Gastroesophageal sphincter (tissue), 4 donors: ENCODE results near the gene POU2AF2. TPM values are rescaled to one million over a fixed set of nuclear protein-coding genes. Genes with fewer than 3 reads are reported as not detected.

Source experiments
- ATAC-seq: fragments of 150-250 bp; one replicate; pipeline ENCODE4 v1.9.1; 2016; ENCODE audit warnings: mild to moderate bottlenecking, moderate library complexity
- H3K27ac ChIP-seq, 4 donors: fragments of 200-600 bp; sonication (generic) in 3 of 4; 1 replicate in 3 of 4; 2 replicates in 1 of 4; pipeline ENCODE4 v1.5.1; 2016 to 2019
- H3K27me3 ChIP-seq: fragments of 200-600 bp; sonication (generic); one replicate; pipeline ENCODE4 v1.5.1; 2019
- H3K36me3 ChIP-seq, 2 donors: fragments of 200-600 bp; sonication (generic); one replicate each; pipeline ENCODE4 v1.5.1; 2019; ENCODE audit warnings: control low read depth in 1 of 2
- H3K4me1 ChIP-seq, 3 donors: fragments of 200-600 bp; sonication (generic); 1 replicate in 2 of 3; 2 replicates in 1 of 3; pipeline ENCODE4 v1.5.1; 2016 to 2019; ENCODE audit warnings: control low read depth in 2 of 3
- H3K4me3 ChIP-seq, 2 donors: fragments of 200-600 bp; sonication (generic); one replicate each; pipeline ENCODE4 v1.5.1; 2019; ENCODE audit warnings: mild to moderate bottlenecking in 1 of 2, moderate library complexity in 1 of 2
- H3K9me3 ChIP-seq, 3 donors: fragments of 200-600 bp; sonication (generic); one replicate each; pipeline ENCODE4 v1.5.1; 2017 to 2019; ENCODE audit warnings: control low read depth in 2 of 3
- EP300 ChIP-seq: sonication (generic); formaldehyde crosslinking; IDR thresholded peaks from one replicate; pipeline ENCODE4 v1.6.1; 2017; ENCODE audit warnings: antibody characterized with exemption, mild to moderate bottlenecking
- POLR2A ChIP-seq, 2 donors: fragments of 450-650 bp; IDR thresholded peaks; one replicate each; pipeline ENCODE4 v1.6.1; 2017; ENCODE audit warnings: antibody characterized with exemption in 2 of 2, mild to moderate bottlenecking in 2 of 2, moderate library complexity in 1 of 2
- POLR2AphosphoS5 ChIP-seq: sonication (generic); formaldehyde crosslinking; IDR thresholded peaks from one replicate; pipeline ENCODE4 v1.6.1; 2017; ENCODE audit warnings: antibody characterized with exemption
- WGBS, 2 donors: methylation state at CpG; one replicate each; pipeline ENCODE4 v1.1.5; 2018; ENCODE audit warnings: low coverage in 1 of 2; 5-methylcytosine and 5-hydroxymethylcytosine counted together
- total RNA-seq, 4 donors: library from RNA; depleted of rRNA; stranded (reverse); fragments of >200 nt; gene quantifications; one replicate each; pipeline ENCODE4 v1.1.0, GENCODE V29; 2016
- TF ChIP-seq, protein P1 (sequence below), 4 experiments: fragments of 200-600 bp in 2 of 4; fragments of 450-650 bp in 2 of 4; sonication (generic) in 1 of 4; IDR thresholded peaks; one replicate each; pipeline ENCODE4 v1.5.1; 2017 to 2019; ENCODE audit warnings: antibody characterized with exemption in 4 of 4, mild to moderate bottlenecking in 2 of 4, moderate library complexity in 2 of 4

Gene POU2AF2
- total RNA-seq, 4 donors from 2014 or later, result 0.59 to 0.81 TPM; not detected in 2

DNA sequence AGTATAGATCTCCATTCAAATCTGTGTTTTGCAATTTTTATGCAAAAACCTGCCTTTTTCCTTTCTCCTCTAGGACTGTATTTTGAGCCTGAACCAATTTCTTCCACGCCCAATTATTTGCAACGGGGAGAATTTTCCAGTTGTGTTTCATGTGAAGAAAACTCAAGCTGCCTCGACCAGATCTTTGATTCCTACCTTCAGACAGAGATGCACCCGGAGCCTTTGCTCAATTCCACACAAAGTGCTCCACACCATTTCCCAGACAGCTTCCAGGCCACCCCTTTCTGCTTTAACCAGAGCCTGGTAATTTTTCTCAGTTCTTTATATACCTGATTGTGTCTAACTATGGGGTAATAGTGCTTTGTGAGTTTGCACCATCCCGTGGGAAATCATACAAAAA, 60.8 kb downstream of the POU2AF2 start:
- Histone ChIP-seq H3K4me1 (peaks cover 0 to 22% (median 3%) of the 10 kb centered on the region in 3 donors), H3K36me3 (no peaks in the 10 kb centered on the region), H3K9me3 (no peaks in the 10 kb centered on the region), H3K27ac (no peak overlapping the region), H3K4me3 (no peak overlapping the region), H3K27me3 (no peaks in the 10 kb centered on the region)
- no peak for ATAC-seq
- 67 to 90% methylated on average over 1 to 5 of the region's 5 CpGs for WGBS, 2 donors
- TF ChIP-seq, protein P1, sequence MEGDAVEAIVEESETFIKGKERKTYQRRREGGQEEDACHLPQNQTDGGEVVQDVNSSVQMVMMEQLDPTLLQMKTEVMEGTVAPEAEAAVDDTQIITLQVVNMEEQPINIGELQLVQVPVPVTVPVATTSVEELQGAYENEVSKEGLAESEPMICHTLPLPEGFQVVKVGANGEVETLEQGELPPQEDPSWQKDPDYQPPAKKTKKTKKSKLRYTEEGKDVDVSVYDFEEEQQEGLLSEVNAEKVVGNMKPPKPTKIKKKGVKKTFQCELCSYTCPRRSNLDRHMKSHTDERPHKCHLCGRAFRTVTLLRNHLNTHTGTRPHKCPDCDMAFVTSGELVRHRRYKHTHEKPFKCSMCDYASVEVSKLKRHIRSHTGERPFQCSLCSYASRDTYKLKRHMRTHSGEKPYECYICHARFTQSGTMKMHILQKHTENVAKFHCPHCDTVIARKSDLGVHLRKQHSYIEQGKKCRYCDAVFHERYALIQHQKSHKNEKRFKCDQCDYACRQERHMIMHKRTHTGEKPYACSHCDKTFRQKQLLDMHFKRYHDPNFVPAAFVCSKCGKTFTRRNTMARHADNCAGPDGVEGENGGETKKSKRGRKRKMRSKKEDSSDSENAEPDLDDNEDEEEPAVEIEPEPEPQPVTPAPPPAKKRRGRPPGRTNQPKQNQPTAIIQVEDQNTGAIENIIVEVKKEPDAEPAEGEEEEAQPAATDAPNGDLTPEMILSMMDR (IDR thresholded peaks at IDR 0.05), result no peak
- TF ChIP-seq EP300 (no peak), POLR2AphosphoS5 (no peak), POLR2A (IDR thresholded peaks at IDR 0.05) (no peak)

DNA sequence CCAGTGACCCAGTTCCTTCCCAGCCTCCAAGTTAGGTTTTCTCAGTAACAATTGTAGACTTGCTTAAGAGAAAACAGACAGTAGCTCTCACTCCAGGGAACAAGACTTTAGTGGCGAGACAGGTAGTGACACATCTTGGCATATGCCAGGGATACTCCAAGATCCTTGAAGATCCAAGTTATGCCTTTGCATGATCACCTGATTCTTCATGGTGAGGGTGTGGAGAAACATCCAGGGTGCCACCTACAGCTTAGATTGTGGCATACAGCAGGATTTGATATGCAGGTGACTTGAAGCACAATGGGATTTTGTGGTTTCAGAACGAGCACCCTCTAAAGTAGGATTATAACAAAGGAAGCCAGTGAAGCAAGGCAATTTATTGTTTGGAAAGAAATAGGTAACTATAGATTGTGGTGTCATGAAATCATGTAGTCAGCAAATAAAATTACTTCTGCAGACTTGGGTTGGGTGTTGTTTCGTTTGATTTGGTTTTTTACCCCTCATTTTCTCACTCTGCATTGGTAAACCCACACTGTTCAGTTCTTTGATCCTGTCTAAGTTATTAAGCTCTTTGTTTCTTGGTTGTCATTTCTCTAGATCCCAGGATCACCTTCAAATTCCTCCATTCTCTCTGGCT, 62.1 kb downstream of the POU2AF2 start:
- Histone ChIP-seq H3K36me3 (no peaks in the 10 kb centered on the region), H3K4me3 (no peak overlapping the region), H3K27me3 (no peaks in the 10 kb centered on the region), H3K4me1 (peaks cover 0 to 12% (median 3%) of the 10 kb centered on the region in 3 donors), H3K27ac (no peak overlapping the region), H3K9me3 (no peaks in the 10 kb centered on the region)
- no peak for ATAC-seq
- TF ChIP-seq POLR2AphosphoS5, result no peak
- TF ChIP-seq, protein P1 (IDR thresholded peaks at IDR 0.05), result no peak
- no peak for TF ChIP-seq POLR2A (IDR thresholded peaks at IDR 0.05)
- TF ChIP-seq EP300, result no peak
- WGBS, 2 donors, result 84 to 87% methylated on average over 3 of the region's 3 CpGs

DNA sequence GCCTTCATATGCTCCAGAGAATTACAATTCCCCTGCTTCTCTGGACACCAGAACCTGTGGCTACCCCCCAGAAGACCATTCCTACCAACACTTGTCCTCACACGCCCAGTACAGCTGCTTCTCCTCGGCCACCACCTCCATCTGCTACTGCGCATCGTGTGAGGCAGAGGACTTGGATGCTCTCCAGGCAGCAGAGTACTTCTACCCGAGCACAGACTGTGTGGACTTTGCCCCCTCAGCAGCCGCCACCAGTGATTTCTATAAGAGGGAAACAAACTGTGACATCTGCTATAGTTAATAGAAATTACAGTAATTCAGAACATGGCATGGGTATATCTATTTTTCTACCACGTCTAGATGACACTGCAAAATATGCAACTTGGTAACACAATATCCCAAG, 62.6 kb downstream of the POU2AF2 start:
- H3K4me1 ChIP-seq, result peaks cover 0 to 7% (median 3%) of the 10 kb centered on the region in 3 donors
- WGBS, 2 donors, result 77 to 88% methylated on average over 1 of the region's 7 CpGs
- H3K9me3 ChIP-seq, result no peaks in the 10 kb centered on the region
- H3K36me3 ChIP-seq, result no peaks in the 10 kb centered on the region
- no peak overlapping the region for H3K4me3 ChIP-seq
- H3K27ac ChIP-seq, result no peak overlapping the region
- no peak for TF ChIP-seq POLR2A (IDR thresholded peaks at IDR 0.05)
- TF ChIP-seq POLR2AphosphoS5, result no peak
- no peak for TF ChIP-seq EP300
- TF ChIP-seq, protein P1 (IDR thresholded peaks at IDR 0.05), result no peak
- H3K27me3 ChIP-seq, result no peaks in the 10 kb centered on the region
- no peak for ATAC-seq

DNA sequence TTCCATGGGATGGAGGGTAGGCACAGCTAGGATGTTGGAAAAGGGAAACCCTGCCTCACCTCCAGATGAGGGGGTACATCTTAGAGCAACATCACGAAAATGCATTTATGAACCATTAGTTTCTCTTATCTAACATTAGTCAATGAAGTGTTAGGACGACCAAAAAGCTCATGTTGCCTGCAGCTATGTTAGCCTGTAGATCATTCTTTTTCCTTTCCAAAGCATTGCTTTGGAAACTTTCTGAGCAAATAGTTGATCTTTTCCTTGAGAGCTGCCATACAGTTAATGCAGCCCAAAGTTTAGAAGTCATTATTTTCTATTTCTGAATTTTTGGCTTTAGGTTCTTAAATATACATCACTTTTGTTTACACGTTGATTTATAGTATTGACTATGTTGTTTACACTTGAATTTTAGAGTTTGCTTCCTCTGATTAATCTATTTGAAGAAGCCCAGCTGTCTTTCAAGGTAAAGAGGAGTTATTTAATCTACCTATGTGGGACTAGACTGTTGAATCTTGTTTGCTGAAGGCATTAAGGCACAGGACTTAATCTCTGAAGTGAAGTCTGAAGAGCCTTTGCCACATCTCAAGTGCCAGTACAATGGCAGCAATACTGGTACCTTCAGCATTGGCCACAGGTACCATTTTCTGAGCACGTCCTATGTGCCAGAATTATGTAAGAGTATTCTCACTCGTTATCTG, 63.8 kb downstream of the POU2AF2 start:
- no peaks in the 10 kb centered on the region for H3K9me3 ChIP-seq
- no peaks in the 10 kb centered on the region for H3K36me3 ChIP-seq
- no peaks in the 10 kb centered on the region for H3K4me1 ChIP-seq
- no peaks in the 10 kb centered on the region for H3K27me3 ChIP-seq
- H3K4me3 ChIP-seq, result no peak overlapping the region
- WGBS, 2 donors, result 69 to 76% methylated on average over 3 to 5 of the region's 5 CpGs
- H3K27ac ChIP-seq, result no peak overlapping the region
- TF ChIP-seq EP300, result no peak
- no peak for TF ChIP-seq POLR2A (IDR thresholded peaks at IDR 0.05)
- TF ChIP-seq POLR2AphosphoS5, result no peak
- ATAC-seq, result no peak

DNA sequence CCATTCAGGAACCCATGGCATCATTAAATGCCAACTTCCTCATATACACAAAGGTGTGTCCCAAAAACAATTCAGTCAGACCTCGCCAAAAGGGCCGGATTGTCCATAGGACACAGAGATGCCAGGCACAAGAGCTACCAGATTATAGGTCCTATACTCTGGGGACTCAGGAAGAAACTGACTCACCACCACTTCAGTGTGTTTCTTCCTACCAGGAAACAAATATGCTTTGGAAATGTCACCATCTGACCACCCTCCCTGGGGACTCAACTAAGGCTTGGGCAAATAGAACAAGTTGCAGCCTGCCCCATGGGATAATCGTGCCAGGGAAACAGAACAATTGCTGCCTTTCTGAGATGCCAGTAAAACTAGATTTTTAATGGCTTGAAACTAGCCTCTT, 64.6 kb downstream of the POU2AF2 start:
- H3K27me3 ChIP-seq, result no peaks in the 10 kb centered on the region
- 44% methylated on average over 2 of the region's 3 CpGs; no CpG with 5 or more reads in 1 of the 2 donors for WGBS, 2 donors
- TF ChIP-seq POLR2AphosphoS5, result no peak
- TF ChIP-seq EP300, result no peak
- TF ChIP-seq, protein P1 (IDR thresholded peaks at IDR 0.05), result no peak
- TF ChIP-seq POLR2A (IDR thresholded peaks at IDR 0.05), result no peak
- no peak overlapping the region for H3K27ac ChIP-seq
- H3K36me3 ChIP-seq, result no peaks in the 10 kb centered on the region
- no peaks in the 10 kb centered on the region for H3K4me1 ChIP-seq
- ATAC-seq, result no peak
- H3K4me3 ChIP-seq, result no peak overlapping the region
- no peaks in the 10 kb centered on the region for H3K9me3 ChIP-seq
